WTC11 (cell line): ENCODE measurements around the gene ZNF438.

Experiments used
- NR2C2 ChIP-seq: sonication (generic); formaldehyde crosslinking; IDR thresholded peaks from 2 replicates; pipeline ENCODE4 v1.8.0; 2022; ENCODE audit warnings: mild to moderate bottlenecking, missing genetic modification reagents
- TF ChIP-seq, protein P1 (sequence below): sonication (generic); formaldehyde crosslinking; IDR thresholded peaks from 2 replicates; pipeline ENCODE4 v1.8.1; 2022; ENCODE audit warnings: low read depth, missing genetic modification reagents, borderline replicate concordance
- TF ChIP-seq, protein P2 (sequence below): sonication (generic); formaldehyde crosslinking; IDR thresholded peaks from 2 replicates; pipeline ENCODE4 v1.8.1; 2022; ENCODE audit warnings: mild to moderate bottlenecking, moderate library complexity, missing genetic modification reagents
- TF ChIP-seq, protein P3 (sequence below): fragments of 200-600 bp; IDR thresholded peaks from 2 replicates; pipeline ENCODE4 v1.8.0; 2022; ENCODE audit warnings: antibody characterized with exemption

DNA sequence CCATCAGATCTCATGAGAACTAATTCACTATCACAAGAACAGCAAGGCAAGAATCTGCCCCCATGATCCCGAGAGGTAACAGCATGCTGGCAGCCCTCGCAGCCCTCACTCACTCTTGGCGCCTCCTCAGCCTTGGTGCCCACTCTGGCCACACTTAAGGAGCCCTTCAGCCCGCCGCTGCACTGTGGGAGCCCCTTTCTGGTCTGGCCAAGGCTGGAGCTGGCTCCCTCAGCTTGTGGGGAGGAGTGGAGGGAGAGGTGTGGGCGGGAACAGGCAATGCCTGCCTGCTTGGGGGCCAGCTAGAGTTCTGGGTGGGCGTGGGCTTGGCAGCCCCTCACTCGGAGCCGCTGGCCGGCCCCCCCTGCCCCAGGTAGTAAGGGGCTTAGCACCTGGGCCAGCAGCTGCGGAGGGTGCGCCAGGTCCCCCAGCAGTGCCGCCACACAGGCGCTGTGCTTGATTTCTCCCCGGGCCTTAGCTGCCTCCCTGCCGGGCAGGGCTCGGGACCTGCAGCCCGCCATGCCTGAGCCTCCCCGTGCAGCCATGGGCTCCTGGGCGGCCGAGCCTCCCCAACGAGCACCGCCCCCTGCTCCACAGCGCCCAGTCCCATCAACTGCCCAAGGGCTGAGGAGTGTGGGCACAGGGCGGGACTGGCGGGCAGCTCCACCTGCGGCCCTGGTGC is 24.0 kb upstream of the ZNF438 start:
- TF ChIP-seq NR2C2 (CRISPR knock-in tag): no peak
- TF ChIP-seq, protein P1, sequence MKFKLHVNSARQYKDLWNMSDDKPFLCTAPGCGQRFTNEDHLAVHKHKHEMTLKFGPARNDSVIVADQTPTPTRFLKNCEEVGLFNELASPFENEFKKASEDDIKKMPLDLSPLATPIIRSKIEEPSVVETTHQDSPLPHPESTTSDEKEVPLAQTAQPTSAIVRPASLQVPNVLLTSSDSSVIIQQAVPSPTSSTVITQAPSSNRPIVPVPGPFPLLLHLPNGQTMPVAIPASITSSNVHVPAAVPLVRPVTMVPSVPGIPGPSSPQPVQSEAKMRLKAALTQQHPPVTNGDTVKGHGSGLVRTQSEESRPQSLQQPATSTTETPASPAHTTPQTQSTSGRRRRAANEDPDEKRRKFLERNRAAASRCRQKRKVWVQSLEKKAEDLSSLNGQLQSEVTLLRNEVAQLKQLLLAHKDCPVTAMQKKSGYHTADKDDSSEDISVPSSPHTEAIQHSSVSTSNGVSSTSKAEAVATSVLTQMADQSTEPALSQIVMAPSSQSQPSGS (CRISPR knock-in tag): no peak
- TF ChIP-seq, protein P2, sequence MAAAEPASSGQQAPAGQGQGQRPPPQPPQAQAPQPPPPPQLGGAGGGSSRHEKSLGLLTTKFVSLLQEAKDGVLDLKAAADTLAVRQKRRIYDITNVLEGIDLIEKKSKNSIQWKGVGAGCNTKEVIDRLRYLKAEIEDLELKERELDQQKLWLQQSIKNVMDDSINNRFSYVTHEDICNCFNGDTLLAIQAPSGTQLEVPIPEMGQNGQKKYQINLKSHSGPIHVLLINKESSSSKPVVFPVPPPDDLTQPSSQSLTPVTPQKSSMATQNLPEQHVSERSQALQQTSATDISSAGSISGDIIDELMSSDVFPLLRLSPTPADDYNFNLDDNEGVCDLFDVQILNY: no peak
- TF ChIP-seq, protein P3, sequence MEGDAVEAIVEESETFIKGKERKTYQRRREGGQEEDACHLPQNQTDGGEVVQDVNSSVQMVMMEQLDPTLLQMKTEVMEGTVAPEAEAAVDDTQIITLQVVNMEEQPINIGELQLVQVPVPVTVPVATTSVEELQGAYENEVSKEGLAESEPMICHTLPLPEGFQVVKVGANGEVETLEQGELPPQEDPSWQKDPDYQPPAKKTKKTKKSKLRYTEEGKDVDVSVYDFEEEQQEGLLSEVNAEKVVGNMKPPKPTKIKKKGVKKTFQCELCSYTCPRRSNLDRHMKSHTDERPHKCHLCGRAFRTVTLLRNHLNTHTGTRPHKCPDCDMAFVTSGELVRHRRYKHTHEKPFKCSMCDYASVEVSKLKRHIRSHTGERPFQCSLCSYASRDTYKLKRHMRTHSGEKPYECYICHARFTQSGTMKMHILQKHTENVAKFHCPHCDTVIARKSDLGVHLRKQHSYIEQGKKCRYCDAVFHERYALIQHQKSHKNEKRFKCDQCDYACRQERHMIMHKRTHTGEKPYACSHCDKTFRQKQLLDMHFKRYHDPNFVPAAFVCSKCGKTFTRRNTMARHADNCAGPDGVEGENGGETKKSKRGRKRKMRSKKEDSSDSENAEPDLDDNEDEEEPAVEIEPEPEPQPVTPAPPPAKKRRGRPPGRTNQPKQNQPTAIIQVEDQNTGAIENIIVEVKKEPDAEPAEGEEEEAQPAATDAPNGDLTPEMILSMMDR: no peak
